Osteoblast (primary cell): ENCODE data around the gene SHROOM4. TPM values are rescaled to one million over a fixed set of nuclear protein-coding genes. Genes with fewer than 3 reads are reported as not detected.
A peak's percentile ranks its signal among the peaks of the same experiment; 100 is the strongest.

Experiments
- DNase-seq: peaks from one replicate; pipeline ENCODE4 v3.0.0; 2011; ENCODE audit warnings: low spot score, mixed read lengths; ENCODE audit not compliant: insufficient read length; ENCODE audit errors: missing footprints
- H2AFZ ChIP-seq: 2 replicates; pipeline ENCODE4 v1.6.0; 2011; ENCODE audit warnings: mild to moderate bottlenecking, low read length
- H3K27ac ChIP-seq: 2 replicates; pipeline ENCODE4 v1.5.1; 2011; ENCODE audit warnings: mild to moderate bottlenecking, low read depth, low read length, moderate library complexity
- H3K27me3 ChIP-seq: 2 replicates; pipeline ENCODE4 v1.6.0; 2012; ENCODE audit warnings: mild to moderate bottlenecking, control low read depth, inconsistent platforms, low read length, moderate library complexity; ENCODE audit not compliant: insufficient read depth
- H3K36me3 ChIP-seq: 2 replicates; pipeline ENCODE4 v1.5.1; 2011; ENCODE audit warnings: mild to moderate bottlenecking, low read length, control low read depth, moderate library complexity; ENCODE audit not compliant: insufficient read depth
- H3K4me1 ChIP-seq: 2 replicates; pipeline ENCODE4 v1.5.1; 2011; ENCODE audit warnings: mild to moderate bottlenecking, low read length, control low read depth, moderate library complexity; ENCODE audit not compliant: insufficient read depth
- H3K4me2 ChIP-seq: 2 replicates; pipeline ENCODE4 v1.6.0; 2011; ENCODE audit warnings: mild to moderate bottlenecking, low read length; ENCODE audit not compliant: insufficient read depth
- H3K4me3 ChIP-seq: fragments of 200-600 bp; sonication (generic); 3 replicates; pipeline ENCODE4 v1.5.1; 2012; ENCODE audit warnings: mild to moderate bottlenecking, low read length, inconsistent platforms; ENCODE audit not compliant: insufficient read depth
- H3K79me2 ChIP-seq: 2 replicates; pipeline ENCODE4 v1.6.0; 2012; ENCODE audit warnings: mild to moderate bottlenecking, low read length, control low read depth, inconsistent platforms; ENCODE audit not compliant: insufficient read depth
- H3K9me3 ChIP-seq: 2 replicates; pipeline ENCODE4 v1.5.1; 2011; ENCODE audit warnings: low read depth, low read length, control low read depth
- H4K20me1 ChIP-seq: 2 replicates; pipeline ENCODE4 v1.6.0; 2012; ENCODE audit warnings: mild to moderate bottlenecking, low read length, control low read depth; ENCODE audit not compliant: insufficient read depth
- CTCF ChIP-seq: IDR thresholded peaks from 2 replicates; pipeline ENCODE4 v1.5.1; 2011; ENCODE audit warnings: mild to moderate bottlenecking, low read depth, low read length, moderate library complexity; ENCODE audit errors: extremely low read depth
- total RNA-seq: library from RNA; depleted of rRNA; stranded (reverse); fragments of >200 nt; gene quantifications from 2 replicates; pipeline ENCODE4 v1.2.3, GENCODE V29; 2012

Gene SHROOM4
- total RNA-seq, 1 donor: 2.2 TPM

GRCh38 chrX:50668860-50669259 is 145.1 kb downstream of the SHROOM4 start:
- no peak for TF ChIP-seq CTCF
- Histone ChIP-seq H3K36me3 (no peaks in the 10 kb centered on the region), H4K20me1 (no peaks in the 10 kb centered on the region), H3K4me2 (no peak overlapping the region), H3K27me3 (peaks cover 10% of the 10 kb centered on the region), H3K4me3 (no peak overlapping the region), H3K9me3 (no peaks in the 10 kb centered on the region), H3K79me2 (no peaks in the 10 kb centered on the region), H2AFZ (no peak overlapping the region), H3K27ac (no peak overlapping the region), H3K4me1 (no peaks in the 10 kb centered on the region)
- DNase-seq: no peak

- H3K27ac ChIP-seq: no peak overlapping the region
- no peak overlapping the region for H3K4me2 ChIP-seq
- H3K4me1 ChIP-seq: no peaks in the 10 kb centered on the region
- no peaks in the 10 kb centered on the region for H3K27me3 ChIP-seq
- DNase-seq: no peak
- H3K9me3 ChIP-seq: no peaks in the 10 kb centered on the region
- TF ChIP-seq CTCF: no peak
- H2AFZ ChIP-seq: no peak overlapping the region
- H3K79me2 ChIP-seq: no peaks in the 10 kb centered on the region
- no peak overlapping the region for H3K4me3 ChIP-seq
- no peaks in the 10 kb centered on the region for H3K36me3 ChIP-seq
- H4K20me1 ChIP-seq: no peaks in the 10 kb centered on the region
Observed at GRCh38 chrX:50648156-50648555, 165.8 kb downstream of the SHROOM4 start.

- H3K4me3 ChIP-seq: no peak overlapping the region
- peak; percentile 29 for DNase-seq
- no peak overlapping the region for H3K27ac ChIP-seq
- no peaks in the 10 kb centered on the region for H3K4me1 ChIP-seq
- H4K20me1 ChIP-seq: no peaks in the 10 kb centered on the region
- no peaks in the 10 kb centered on the region for H3K9me3 ChIP-seq
- H3K79me2 ChIP-seq: no peaks in the 10 kb centered on the region
- no peak overlapping the region for H2AFZ ChIP-seq
- H3K36me3 ChIP-seq: no peaks in the 10 kb centered on the region
- TF ChIP-seq CTCF: no peak
- H3K27me3 ChIP-seq: no peaks in the 10 kb centered on the region
- H3K4me2 ChIP-seq: no peak overlapping the region
Observed at GRCh38 chrX:50644496-50644895, 169.5 kb downstream of the SHROOM4 start.

- H2AFZ ChIP-seq: no peak overlapping the region
- H3K27ac ChIP-seq: no peak overlapping the region
- H3K79me2 ChIP-seq: no peaks in the 10 kb centered on the region
- no peak for DNase-seq
- H3K4me3 ChIP-seq: no peak overlapping the region
- H3K36me3 ChIP-seq: no peaks in the 10 kb centered on the region
- no peaks in the 10 kb centered on the region for H3K27me3 ChIP-seq
- no peaks in the 10 kb centered on the region for H3K9me3 ChIP-seq
- H4K20me1 ChIP-seq: no peaks in the 10 kb centered on the region
- H3K4me2 ChIP-seq: no peak overlapping the region
- no peaks in the 10 kb centered on the region for H3K4me1 ChIP-seq
- no peak for TF ChIP-seq CTCF
Observed at GRCh38 chrX:50643525-50644137, 170.4 kb downstream of the SHROOM4 start.
